Fibroblast of mammary gland (primary cell): ENCODE data around the gene SLC35E1.

Source experiments
- DNase-seq: peaks from one replicate; pipeline ENCODE4 v3.0.0-alpha.2; 2010; ENCODE audit warnings: low read depth
- H3K4me3 ChIP-seq: 2 replicates; pipeline ENCODE4 v1.5.1; 2011; ENCODE audit warnings: low read depth, mild to moderate bottlenecking, low read length, moderate library complexity; ENCODE audit not compliant: control insufficient read depth
- TF ChIP-seq, protein P1 (sequence below): conservative IDR thresholded peaks from 2 replicates; pipeline ENCODE4 v1.5.1; 2011; ENCODE audit warnings: low read depth, low read length, inconsistent platforms; ENCODE audit not compliant: control insufficient read depth, insufficient read depth

The SLC35E1 gene

GRCh38 chr19:16576690-16577530 lies 4.7 kb upstream of the SLC35E1 start:
- H3K4me3 ChIP-seq: no peak overlapping the region
- TF ChIP-seq, protein P1, sequence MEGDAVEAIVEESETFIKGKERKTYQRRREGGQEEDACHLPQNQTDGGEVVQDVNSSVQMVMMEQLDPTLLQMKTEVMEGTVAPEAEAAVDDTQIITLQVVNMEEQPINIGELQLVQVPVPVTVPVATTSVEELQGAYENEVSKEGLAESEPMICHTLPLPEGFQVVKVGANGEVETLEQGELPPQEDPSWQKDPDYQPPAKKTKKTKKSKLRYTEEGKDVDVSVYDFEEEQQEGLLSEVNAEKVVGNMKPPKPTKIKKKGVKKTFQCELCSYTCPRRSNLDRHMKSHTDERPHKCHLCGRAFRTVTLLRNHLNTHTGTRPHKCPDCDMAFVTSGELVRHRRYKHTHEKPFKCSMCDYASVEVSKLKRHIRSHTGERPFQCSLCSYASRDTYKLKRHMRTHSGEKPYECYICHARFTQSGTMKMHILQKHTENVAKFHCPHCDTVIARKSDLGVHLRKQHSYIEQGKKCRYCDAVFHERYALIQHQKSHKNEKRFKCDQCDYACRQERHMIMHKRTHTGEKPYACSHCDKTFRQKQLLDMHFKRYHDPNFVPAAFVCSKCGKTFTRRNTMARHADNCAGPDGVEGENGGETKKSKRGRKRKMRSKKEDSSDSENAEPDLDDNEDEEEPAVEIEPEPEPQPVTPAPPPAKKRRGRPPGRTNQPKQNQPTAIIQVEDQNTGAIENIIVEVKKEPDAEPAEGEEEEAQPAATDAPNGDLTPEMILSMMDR: no peak
- no peak for DNase-seq

GRCh38 chr19:16575861-16576689 lies 3.9 kb upstream of the SLC35E1 start:
- no peak overlapping the region for H3K4me3 ChIP-seq
- no peak for DNase-seq
- TF ChIP-seq, protein P1: no peak

DNA sequence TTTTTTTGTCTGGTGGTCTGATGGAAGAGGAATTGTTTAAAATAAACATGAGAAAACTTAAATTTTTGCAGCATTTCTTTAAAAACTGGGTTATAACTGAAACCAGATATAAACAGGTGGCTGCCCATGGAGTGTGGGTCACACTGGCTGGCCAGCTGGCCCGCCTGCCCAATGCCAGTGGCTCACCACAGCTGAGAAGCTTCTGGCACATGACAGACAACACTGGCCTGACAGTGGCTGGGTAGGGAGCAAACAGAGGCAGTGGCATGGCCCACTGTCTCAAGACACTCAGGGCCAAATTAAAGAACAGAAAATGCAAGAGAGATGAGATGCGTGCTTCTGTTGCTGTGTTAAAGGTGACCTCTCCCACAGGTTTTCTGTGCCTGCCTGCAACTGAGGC lies 3.1 kb upstream of the SLC35E1 start:
- H3K4me3 ChIP-seq: no peak overlapping the region
- no peak for DNase-seq
- TF ChIP-seq, protein P1: no peak

DNA sequence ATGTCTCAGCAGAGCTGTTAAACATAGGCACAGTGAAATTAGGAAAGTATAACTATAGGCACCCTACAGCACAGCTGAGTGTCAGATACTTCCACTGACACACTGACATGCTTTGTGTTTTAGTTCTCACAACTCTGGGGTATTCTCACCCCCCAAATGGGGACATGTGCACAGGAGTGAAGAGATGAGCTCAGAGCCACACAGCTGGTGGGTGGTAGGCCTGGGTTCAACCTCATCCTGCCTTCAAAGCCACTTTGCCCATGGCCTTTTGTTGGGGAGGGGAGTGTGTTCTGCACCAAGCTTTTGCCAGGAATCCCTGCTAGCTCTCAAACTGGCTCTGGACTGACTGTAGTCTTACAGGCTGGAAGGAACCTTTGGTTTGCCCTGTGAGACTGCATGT lies 1.7 kb upstream of the SLC35E1 start:
- TF ChIP-seq, protein P1: no peak
- no peak overlapping the region for H3K4me3 ChIP-seq

GRCh38 chr19:16573296-16573695 lies 1.1 kb upstream of the SLC35E1 start:
- no peak for DNase-seq
- peak overlapping the region; percentile 95 for H3K4me3 ChIP-seq
- TF ChIP-seq, protein P1: no peak

More for the DNA sequence above, 1.7 kb upstream of the SLC35E1 start:
- no peak for DNase-seq

GRCh38 chr19:16571822-16572331 lies 338 bp downstream of the SLC35E1 start:
- H3K4me3 ChIP-seq: peak overlapping the region; percentile 67
- DNase-seq: peak; percentile 17
- TF ChIP-seq, protein P1: no peak
